Endothelial cell of hepatic sinusoid (primary cell): Measurements from ENCODE around the gene TMEM45A.
"Not testable (repeated sequence)": the region's sequence is repeated elsewhere in the genome, so short reads cannot be mapped to it uniquely, and the experiment has no call there.

Experiments
- in situ Hi-C: cut with HindIII; loops from 2 replicates; pipeline ENCODE4 v1.10.0; 2017; ENCODE audit warnings: low sequenced_read_pairs

Gene TMEM45A

DNA sequence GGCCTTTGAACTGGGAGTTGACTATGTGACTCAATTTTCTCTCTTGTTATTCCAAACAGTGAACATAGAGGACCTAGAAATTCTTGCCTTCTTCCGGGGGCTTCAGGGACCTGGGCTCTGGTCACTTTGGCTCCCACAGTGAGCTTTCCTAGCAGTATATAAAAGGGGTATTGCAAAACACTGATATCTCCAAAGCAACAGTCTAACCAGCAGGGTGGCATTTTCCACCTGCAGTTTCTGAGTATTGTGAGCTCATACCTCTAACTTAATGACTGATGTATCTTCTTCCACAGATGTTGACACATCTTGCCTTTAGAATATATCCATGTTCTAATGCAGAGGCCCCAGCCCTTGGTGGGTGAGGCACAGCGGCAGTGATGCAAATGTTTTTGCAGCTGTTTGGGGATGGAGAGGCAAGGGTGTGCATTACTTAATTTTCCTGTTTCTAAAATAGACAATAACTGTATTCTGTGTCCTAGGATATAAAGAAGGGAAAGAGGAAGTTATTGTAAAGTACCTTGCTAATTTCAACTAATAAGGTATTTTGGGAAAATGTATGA, 71.3 kb downstream of the TMEM45A start:
- in situ Hi-C loops = no loop called here

DNA sequence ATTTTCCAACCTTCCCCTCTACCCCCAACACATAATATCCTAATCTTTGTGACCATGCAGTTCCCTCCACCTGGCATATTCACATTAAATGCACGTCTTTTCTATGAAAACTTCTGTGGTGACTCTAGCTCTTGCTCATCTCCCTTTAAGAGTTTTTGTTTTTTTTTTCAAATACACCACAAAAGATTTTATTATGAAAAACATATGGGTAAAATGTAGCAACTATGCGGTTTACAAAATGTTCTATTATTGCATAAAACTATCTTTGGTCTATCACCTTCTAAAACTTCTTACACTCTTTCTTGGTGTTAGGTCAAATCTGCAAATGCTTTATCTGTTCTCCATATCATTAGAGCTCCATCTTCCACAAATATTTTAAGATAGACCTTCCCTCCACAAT, 78.4 kb downstream of the TMEM45A start:
- in situ Hi-C loops = no loop called here

DNA sequence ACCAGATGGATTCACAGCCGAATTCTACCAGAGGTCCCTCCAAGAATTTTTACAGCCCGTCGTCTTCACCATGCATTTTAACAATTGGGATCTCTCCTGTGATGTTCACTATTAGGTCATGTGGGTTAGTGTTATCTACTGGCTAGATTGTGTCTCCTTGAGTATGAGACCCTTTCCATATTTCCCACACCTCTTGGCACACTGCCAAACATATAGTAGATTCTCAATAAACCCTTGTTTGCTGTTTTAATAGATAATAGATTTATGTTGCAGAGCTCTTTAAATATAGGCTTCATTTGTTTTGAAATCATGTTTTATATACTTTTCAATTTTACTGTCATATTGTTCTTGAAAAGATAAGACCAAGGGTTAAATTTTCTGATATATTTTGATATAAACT, 82.1 kb downstream of the TMEM45A start:
- in situ Hi-C loops = no loop called here

DNA sequence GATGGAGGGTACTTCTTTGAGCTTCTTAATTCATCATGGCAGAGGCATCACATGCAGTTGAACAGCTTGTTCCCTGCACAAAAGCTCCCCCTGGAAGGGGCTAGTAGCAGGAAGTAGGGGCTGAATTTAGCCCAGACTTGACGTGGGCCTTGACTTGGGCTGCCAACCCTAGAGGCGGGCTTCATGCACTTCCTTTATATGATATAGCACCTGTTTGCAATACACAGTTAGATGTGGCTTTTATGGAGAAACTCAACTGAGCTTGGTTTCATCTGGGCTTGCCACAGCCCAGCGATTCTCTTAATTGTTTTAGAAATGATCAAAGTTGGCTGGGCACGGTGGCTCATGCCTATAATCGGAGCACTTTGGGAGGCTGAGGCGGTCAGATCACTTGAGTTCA, 83.3 kb downstream of the TMEM45A start:
- in situ Hi-C loops = loop anchor here (5.0 kb wide), 1 partner anchor 108 kb away; no protein-coding TSS in a partner anchor

DNA sequence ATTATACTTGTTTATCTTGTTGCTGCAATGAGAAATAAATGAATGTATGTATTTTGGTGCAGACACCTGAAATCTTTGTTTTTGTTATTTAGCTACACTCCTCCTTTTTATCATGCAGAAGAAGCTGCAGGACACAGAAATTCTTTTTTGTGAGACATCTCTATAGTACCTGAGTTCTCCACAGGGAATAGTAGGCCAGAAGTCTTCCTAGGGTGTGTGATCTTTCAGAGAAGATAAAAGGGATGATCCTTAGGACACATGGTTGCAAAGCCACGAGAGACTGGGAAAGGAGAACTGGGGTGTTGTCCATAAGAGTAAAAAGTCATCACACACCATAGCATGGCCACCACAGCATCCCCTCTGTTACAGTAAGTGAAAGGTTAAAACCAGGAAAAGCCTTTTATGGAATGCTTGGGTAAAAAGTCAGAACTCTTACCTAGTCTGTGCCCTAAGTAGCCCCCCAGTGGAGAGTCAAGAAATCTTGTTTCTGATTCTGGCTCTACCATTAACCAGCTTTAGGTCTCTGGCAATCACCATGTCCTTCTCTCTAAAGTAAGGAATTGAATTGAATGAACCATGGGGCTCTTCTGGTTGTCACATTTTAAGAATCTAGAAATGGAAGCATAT, 85.1 kb downstream of the TMEM45A start:
- in situ Hi-C loops = loop anchor here (5.0 kb wide), 1 partner anchor 110 kb away; no protein-coding TSS in a partner anchor

DNA sequence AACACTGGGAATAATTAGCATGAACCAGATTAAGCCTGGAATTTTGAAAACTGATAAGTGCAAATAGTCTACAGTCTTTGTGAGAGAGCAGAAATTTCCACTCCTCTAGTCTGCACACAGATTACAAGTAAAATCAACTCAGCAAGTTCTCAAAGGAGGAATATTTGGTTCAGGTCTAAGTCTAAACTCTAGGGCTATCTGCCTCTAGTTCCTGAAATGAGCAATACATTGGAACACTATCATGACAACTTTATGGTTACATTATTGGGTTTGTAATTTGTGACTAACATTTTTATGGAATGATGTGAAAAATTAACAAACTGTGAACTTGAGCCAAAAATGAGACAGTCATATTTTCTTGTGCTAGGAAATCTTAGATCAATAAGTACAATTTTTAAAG, 86.2 kb downstream of the TMEM45A start:
- in situ Hi-C loops = loop anchor here (5.0 kb wide), 1 partner anchor 111 kb away; no protein-coding TSS in a partner anchor

DNA sequence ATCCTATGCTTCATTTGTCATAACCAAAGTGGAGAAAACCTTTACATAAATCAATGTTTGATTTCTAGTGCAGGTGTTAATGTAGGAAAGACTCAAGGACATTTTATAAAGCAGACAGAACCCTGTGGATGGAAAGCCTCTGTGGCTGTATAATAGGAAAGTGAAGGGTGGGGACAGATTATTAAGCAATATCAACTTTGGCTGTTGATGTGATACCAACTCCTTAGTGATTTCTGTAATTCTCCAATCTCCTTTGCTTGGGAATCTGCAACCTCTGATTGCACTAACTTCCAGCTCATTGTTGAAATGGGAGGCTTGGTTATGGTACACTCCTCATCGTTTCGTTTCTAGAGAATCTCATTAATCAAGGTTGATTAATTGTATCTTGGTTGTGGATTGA, 87.7 kb downstream of the TMEM45A start:
- in situ Hi-C loops = no loop called here

DNA sequence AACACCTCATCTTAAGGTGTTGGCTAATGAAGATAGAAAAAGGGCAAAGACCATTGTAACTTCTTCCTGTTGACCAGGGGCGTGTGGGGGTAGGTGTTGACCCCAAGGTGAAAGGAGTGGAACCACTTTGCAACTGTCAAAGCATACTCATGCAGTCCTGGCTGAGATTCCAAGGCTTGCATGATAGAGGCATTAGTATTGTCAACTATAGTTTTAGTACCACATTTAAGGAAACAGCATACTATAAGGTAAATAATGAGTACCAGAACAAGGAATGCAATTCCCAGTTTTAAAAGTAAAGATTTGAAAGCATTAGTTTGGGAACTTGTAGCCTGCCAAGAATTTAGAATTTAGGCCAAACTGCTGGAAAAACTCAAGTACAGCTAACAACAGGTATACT, 89.2 kb downstream of the TMEM45A start:
- in situ Hi-C loops = no loop called here

DNA sequence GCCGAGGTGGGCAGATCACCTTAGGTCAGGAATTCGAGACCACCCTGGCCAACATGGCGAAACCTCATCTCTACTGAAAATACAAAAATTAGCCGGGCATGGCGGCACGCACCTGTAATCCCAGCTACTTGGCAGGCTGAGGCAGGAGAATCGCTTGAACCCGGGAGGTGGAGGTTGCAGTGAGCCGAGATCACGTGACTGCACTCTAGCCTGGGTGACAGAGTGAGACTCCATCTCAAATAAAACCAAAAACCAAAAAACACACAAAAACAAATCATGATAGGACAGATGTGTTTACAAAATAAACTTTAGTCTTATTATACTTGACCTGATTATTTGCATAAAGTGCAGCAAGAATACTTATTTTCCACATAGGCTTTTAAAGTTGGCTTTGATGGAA, 89.7 kb downstream of the TMEM45A start:
- in situ Hi-C loops = not testable (repeated sequence)

DNA sequence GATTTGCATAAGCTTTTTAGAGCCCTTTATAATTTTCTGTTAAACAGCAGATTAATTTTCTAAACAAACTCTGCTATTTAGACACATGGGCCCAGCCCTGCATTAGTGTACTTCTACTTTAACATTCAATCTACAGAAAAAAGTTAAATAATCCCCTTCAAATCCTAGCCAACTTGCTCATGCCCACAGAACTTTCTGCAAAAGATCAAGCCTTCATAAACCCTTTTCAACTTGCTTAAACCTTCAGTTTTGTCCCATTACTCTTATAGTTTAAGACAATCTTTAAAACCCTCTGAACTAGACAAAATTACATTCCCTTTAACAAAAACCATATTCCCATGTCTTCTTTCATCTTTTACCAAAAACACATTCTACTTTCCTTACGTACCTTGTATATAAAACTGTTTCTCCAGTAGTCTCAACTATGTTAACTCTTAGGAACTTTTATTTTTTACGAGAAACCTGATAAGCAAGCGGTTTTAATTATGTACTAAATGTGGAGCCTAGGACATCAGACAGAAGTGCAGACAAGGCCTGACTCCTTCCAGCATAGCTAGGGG, 91.8 kb downstream of the TMEM45A start:
- in situ Hi-C loops = no loop called here

DNA sequence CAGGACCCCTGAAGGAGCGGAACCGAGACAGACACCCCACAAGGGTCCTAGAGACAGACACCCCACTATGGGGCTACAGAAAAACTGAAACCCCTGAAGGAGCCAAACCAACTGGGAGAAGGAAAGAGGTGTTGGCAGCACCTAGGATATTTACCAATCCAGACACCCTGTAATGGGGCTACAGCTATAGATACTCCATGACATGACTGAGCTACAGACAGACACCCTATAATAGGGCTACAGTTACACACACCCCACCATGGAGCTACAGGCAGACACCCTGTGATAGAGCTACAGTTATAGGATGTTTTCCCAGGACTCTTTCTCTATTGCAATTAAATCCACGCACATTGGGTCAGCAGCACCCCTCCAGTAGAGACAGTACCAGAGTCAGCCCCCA, 94.4 kb downstream of the TMEM45A start:
- in situ Hi-C loops = no loop called here

DNA sequence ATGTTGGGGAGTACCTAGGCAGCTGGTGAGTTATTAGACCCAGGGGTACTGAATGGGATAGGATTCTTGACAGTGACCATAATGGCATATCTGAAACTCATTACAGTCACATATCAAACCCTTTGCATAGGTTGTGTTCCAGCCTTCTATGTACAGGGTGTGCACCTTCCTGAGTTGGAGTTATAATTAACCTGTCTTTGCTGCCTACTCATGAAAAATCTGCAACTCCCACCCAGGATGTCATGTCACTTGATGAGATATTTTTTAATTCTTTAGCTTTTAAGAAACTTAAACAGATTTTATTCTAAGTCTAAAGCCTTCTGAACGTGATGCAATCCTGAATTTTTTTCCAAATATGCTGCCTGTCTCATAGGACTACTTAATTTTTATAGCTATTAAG, 95.8 kb downstream of the TMEM45A start:
- in situ Hi-C loops = no loop called here

DNA sequence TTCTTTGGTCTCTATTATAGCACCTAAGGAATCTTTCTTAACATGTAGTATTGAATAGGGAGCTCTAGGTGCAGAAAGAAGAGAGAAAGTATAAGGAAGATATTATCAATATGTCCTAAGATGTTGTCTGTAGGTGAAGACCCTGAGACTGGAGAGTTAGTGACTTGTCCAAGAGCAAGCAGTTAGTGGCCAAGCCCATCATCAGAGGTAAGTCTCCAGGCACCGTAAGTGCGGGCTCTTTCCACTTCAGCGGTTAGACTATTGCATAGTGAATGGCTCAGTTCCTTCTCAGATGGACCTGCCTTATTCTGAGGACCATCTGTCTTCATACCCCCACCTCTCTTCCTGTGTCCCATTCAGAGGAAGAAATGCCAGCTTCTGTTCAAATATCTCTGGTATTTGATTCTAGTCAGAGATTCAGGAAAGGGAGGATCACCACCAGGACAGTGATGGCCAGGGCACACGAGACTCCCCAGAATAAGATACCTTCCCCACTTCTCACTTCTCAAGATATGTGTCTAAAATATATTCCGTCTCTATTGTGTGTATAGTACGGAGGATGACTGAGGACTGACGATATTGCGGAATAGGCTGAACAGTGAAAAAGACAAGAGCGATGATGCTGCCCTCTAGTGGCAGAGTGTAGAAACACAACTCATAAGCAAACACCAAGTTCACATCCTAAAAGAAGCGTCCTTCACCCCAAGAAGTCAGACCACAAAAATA, 97.9 kb downstream of the TMEM45A start:
- in situ Hi-C loops = no loop called here

DNA sequence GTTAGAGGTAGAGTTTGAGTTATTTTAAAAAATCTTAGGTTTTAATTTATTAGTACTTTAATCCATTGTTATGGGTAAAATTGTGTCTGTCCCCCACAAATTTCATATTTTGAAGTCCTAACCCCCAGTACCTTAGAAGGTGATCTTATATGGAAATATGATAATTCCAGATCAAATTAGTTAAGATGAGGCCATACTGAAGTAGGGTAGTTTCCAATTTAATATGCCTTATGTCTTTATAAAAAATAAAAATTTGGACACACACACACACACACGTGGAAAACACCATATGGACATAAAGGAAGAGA, 98.4 kb downstream of the TMEM45A start:
- in situ Hi-C loops = no loop called here

DNA sequence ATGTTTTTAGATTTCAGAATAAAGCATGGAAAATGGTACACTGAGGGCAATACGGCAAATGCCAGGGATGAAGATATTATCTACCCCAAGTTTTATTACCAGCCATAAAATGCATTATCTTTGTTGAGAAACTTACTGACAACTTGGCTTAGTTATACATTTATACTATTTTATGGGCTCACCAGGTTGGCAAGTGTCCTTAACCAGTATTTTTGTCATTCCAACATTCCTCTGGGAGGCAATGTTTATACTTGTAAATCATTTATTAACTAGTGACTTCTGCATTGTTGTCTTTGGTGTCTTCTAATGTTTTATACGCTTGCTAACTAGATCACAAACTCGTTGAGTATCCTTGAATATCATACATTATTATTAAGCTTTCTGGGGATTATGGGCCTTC, 99.0 kb downstream of the TMEM45A start:
- in situ Hi-C loops = no loop called here

DNA sequence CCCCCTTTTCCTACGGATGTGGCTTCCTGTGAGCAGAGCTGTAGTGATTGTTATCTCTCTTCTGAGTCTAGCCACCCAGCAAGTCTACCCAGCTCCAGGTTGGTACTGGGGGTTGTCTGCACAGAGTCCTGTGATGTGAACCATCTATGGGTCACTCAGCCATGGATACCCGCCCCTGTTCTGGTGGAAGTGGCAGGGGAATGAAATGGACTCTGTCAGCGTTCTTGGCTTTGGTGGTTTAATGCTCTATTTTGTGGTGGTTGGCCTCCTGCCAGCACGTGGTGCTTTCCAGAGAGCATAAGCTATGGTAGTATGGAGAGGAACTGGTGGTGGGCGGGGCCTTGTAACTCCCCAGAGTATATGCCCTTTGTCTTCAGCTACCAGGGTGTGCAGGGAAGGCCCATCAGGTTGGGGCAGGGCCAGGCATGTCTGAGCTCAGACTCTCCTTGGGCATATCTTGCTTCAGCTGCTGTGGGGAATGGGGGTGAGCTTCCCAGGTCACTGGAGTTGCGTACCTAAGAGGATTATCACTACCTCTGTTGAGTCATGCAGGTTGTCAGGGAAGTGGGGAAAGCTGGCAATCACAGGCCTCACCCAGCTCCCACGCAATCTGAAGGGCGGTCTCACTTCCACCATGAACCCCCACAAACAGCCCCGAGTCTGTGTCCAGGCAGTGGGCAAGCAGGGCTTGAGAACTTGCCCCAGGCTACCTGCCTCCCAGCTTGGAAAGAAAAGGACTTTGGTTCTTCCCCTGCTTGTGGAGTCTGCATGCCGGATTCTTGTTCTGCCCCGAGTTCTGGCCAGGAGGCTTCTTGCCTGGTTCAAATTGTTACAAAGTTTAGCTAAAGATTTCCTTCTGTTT, 108.0 kb downstream of the TMEM45A start:
- in situ Hi-C loops = no loop called here

DNA sequence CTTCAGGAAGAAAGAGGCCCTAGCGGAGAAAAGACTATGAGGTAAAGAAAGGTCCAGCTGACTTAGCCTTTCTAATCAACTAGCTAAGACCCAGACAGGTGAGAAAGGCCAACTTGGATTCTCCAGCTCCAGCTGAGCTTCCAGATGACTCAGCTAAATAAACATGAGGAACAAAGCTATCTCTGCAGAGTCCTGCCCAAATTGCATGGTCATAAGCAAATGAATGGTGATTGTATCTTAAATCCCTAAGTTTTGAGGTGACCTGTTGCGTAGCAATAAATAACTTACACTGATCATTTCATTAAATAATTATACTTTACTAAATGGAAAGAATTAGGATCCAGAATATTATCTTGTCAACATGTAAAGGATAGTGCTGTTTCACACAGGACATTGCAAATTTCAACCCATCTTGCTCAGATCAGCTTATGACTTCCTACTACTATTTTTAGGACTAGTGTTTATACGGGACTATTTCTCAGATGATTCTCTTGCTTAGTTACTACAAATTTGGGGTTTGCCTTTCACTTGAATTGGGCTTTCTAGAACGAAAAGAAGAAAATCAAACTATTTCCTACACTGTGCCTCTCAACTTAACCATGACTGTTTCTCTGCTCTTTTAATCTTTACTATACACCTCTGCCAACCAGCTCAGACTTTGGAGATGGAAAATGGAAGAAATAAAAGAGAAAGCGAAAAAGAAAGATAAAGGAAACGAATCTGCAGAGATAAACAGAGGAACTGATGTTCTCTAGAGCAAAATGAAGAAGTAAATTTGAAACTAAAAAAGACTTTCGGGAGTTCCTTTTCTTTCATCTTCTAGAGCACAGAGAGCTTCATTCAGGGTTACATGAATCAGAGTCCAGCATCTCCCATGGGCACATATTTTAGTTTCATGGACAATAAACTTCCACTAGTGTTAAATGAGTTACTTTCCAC, 110.4 kb downstream of the TMEM45A start:
- in situ Hi-C loops = no loop called here

DNA sequence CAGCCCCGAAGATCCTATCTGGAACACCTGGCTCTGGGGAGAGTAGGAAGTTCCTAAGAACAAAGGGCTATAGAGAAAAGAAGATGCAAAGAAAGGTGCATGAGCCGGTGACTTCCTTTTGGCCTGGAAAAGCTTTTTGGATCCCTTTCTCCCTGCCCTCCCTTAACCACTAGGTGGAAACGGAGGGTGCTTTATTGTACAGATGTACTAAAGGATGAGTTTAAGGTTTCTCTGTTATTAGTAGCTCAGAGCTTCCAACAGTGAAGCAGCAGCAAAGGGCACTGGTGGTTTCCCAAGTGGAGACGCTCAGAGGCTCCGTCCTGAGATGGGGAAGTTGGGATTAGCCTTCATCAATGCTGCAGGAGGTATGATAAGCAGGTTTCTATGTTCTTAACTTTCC, 111.0 kb downstream of the TMEM45A start:
- in situ Hi-C loops = no loop called here

DNA sequence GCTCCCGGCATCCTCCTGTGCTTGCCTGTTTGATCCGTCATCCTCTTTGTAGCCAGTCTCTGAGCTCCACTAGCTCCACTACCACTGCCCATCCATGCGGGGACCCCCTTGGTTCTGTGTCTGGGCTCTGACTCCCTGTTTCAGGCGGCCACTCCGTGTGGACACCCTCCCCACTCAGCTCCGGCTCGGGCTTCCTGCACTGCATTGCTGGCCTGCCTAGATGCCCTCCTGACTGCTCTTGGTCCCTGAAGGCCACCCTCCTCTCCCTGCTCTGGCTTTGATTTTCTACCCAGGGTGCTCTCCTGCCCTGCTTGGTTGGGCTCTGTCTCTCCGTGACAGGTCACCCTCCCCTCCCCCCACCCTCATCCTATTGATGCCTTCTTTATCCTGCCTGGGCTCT, 112.9 kb downstream of the TMEM45A start:
- in situ Hi-C loops = no loop called here

DNA sequence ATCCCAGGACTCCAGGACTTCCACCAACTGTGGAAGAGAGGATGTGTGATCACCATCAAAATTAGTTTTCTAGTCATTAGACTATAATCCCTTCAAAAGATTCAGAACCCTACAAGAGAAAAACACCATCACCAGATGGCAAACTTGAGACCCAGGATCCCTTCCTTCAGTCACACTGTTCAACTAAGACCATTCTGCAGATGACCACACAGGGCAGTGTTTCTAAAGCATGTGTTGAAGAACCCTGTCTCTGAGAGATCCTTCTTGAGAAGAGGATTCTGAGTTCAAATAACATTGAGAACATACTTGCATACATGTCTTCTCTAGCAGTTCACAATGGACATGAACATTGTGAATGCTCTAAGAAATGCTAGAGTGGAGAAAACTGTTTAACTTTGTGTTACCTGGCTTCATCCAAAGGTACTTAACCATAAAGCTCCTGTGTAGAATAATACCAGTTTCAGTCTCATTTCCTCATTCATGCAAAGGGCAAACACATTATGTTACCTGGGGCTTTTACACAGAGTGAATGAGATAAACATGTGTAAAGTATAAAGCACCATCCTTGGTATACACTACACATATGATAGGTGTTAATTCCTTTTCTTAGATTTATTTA, 114.6 kb downstream of the TMEM45A start:
- in situ Hi-C loops = no loop called here
